Stimulated activated CD4-positive, alpha-beta T cell treated with anti-CD3 and anti-CD28 coated beads, Interleukin-1b, Interleukin-23, amount 100 ng/mL, for 4 hours (primary cell): ENCODE measurements around the gene MPP3.
A peak's percentile ranks its signal among the peaks of the same experiment; 100 is the strongest.

Experiments
- DNase-seq, 2 donors: peaks; one replicate each; pipeline ENCODE4 v3.0.0-alpha.2; 2020; ENCODE audit warnings: low read depth in 2 of 2

Gene MPP3

DNA sequence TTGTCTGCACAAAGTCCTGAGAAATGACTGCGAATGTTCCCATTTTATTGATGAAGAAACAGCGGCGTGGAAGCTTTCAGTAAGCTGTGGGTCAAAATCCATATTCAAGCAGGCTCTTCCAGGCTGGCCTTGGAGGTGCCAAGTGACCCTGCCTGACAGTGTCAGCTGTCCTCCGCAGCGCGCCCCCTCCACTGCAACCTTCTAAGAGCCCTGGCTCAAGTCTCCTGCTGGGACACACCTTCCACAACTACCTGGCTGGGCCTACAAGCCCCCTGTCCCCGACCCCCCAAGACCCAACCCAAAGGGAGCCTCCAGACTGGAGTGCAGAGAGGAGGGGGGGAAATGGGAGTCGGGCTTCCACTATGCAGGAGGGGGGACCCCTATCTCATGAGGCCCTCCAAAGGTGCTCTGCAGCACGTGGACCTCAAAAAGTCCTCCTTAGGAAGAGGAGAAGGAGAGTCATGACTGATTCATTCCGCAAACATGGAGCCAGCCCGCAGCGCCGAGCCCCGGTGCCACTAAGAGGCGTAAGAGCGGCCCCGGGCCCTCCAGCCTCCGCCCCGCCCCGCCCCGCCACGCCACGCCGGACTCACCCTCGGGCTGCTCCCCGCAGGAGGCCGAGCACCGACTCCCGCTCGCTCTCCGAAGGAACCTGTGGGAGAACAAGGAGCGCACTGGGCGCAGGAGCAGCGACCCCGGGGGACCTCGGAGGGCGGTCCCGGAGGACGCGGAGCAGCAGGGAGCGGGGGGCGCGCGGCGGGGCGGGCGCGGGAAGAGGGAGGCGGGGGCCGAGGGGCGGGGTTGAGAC, 574 bp downstream of the MPP3 start:
- DNase-seq: peak in 1 of 2 donors; percentile 22

DNA sequence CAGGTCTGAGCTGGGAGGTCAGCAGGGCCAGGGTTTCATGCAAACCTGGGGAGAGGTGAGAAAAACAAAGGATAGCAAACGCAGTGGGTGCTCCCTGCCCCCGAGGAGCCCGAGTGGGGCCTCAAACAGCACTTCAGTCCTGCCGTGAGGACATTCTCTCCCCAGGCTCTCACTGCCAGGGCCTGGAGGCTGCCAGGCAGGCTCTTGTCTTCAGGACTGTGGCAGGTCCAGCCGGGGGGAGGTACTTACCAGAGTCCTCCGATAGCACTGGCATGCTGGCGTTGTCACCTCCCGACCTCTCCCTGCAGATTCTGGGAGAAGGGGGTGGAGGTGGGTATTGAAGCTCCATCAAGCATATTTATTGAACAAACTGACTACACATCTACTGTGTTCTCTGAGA, 1.3 kb downstream of the MPP3 start:
- no peak for DNase-seq

DNA sequence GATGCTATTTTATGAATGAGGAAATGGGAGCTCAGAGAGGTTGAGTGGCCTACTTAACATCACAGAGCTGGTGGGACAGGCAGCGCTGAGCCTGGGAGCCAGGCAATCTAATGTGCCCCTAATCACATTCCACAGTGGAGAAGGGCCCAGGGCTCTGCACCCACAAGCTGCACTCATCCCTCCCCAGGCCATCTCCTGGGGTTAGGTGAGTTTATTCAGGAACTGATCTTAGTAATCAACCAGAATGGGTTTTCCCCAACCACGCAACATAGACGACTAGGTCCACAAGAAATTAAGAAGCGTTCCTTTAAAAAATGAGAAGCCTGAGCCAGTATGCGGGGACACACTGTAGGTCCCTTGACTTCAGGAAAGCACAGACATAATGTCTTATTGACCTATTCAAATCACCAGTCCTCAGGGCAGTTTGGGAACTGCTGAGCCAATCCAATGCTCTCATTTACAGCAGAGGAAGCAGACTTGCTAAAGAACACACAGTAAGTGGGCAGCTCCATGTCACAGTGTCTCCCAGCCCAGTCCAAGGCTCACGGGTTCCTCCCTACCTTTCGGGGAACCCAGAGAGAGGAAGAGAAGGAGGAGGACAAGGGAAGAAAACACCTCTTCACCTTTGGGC, 2.3 kb downstream of the MPP3 start:
- no peak for DNase-seq

DNA sequence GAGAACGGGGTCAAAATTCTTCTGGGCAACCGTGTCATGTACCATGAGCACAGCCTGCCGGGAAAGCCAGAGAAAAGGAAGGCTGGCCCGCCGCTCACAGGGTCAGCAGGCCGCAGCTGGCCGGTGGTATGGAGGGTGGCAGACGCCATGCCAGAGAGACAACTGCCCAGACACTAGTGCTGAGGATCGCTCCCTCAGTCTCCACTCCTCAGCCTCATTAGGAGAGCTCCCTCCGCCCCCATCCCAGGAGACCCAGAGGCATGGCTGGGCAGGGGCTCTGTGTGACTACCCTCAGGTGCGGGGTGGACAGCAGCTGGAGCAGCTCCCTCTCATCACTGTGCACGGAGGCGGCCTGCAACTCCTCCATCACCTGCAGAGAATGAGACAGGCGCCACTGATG, 3.2 kb downstream of the MPP3 start:
- no peak for DNase-seq

DNA sequence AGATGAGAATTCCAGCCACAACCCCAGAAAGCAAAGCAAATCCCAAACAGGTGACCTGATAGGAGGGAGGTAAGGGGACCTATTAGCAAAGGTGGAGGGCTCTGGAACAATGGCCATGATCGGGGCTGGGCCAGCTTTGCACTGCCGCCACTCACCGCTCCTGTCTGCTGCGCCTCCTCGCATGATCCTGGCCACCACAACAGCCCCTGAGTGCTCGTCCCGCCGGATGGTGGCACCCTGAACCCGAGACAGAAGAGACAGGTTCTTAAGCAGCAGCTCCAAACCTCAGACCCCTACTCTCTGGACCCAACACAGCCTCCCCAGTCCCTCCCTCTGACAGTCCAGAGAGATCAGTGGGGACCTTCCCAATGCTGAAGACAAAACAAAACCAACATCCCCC, 5.3 kb downstream of the MPP3 start:
- no peak for DNase-seq

DNA sequence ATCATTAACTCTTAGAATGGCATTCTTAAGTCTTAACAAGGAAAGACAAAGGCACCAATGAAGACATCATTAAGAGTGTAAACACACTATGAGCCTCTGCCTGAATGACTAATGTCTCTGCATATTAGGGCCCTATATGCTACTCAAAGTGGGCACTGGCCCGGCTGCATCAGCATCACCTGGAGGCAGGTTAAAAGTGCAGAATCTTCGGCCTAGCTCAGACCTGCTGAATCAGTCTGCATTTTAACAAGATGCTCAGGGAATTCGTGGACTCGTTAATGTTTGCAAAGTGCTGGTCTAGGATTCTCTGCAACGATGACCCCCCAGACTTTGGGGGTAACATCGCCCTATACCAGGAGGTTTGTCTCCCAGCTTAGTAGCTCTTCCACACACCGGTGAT, 6.7 kb downstream of the MPP3 start:
- DNase-seq: no peak

DNA sequence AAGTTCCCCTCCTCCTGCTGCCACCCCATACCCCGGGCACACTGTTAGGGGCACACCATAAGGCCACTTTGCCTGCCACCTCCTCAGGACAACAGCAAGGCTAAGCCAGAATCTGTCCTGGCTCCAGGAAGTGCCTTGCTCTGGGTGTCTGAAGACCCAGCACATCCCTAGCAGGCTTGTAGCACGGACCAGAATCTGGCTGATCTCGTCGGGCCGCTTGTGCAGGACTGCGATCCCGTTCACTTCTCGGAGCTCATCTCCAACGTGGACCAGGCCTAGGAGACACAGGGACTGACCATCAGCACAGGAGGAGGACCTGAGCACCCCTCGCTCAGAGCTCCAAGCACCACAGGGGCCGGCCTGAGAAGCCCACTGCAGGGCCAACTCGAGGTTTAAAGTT, 7.4 kb downstream of the MPP3 start:
- DNase-seq: no peak

DNA sequence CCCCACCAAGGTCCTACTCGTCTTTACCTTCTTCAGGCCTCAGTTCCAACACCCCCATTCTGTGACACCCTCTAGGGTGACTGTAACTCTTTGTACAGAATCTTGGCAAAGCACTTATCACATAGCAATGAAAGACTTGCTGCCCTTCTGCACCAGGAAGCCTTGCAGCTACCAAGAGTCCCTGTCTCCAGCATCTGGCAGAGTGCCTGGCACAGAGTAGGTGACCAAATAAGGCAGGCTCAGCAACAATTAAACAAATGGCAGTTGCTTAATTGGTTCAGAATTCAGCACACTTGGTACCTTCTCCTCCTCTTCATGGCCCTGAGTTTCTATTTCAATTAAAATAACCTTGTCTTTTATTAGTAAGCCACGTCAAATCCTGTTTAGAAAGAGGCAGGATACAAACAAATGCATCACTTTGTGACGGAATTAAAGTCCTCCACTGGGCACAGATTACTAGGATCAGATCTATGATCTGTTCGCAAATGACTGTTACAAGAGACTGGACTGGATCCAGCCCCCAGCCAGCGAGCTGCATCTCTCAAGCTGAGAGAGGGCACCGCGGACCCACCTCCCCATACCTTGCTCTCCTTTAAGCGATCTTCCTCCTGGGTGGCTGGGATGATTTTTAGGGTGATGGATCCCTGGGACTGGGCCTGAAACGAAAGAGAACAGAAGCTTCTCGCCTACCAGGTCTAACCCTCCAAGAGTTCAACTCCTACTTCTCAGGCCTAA, 9.4 kb downstream of the MPP3 start:
- no peak for DNase-seq

DNA sequence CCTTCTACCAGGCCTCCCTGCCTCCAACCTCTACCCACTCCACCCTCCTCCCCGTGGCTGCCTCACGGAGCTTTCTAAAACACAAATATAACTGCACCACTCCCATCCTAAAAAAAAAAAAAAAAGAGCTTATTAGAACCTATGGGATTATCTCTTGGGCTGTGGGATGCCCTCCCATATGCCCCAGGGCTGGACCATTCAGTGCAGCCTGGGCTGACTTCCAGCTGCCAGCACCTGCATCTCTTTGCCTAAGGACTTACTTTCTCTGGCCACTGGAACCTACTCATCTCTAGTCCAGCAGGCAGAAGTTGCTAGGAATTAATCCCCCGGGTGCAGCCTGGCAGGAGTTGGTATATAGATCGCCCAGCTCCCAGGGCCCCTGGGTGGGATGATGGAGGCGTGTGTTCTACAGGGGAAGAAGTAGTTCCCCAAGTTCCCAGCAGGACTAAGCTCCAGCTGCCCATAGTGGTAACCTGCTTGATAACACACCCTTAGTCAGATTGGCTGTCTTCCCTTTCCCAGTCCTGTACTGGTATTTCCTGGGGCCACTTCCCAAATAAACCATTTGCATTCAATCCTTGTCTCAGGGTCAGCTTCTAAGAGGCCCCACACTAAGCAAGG, 10.3 kb downstream of the MPP3 start:
- no peak for DNase-seq

DNA sequence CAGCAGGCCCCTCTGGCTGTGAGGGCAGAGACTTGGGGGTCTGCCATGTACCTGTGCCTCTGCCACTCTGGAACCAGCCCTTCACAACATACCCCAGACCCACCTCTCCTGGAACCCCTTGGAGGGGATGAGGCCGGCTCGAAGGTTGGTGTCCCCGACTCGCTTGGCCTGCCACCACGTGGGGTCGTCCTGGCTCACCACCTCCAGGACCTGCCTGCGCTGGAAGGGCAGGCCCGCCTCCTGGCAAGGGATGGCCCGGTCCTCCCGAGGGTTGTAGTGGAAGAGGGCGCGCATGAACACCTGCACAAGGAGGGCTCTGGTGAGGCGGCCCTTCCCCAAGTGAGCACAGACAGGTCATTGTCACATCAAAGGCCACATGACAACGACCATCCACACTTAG, 12.2 kb downstream of the MPP3 start:
- no peak for DNase-seq

DNA sequence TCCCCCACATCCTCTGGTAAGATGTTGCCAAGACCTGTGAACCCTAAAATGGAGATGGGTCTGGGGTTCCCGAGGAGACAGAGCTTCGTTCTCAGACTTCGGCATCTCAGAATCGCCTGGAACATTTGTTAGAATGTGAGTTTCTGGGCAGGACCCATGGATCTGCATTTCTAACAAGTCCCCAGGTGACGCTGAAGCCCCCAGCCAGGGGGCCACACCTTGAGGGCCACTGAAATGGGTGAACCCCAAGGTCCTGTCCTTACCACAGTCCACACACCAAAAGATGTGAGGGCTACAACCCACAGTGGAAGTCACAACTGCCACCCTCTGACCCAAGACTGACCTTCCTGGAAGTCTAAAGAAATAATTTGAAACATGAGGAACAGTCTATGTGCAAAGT, 14.0 kb downstream of the MPP3 start:
- DNase-seq: no peak

DNA sequence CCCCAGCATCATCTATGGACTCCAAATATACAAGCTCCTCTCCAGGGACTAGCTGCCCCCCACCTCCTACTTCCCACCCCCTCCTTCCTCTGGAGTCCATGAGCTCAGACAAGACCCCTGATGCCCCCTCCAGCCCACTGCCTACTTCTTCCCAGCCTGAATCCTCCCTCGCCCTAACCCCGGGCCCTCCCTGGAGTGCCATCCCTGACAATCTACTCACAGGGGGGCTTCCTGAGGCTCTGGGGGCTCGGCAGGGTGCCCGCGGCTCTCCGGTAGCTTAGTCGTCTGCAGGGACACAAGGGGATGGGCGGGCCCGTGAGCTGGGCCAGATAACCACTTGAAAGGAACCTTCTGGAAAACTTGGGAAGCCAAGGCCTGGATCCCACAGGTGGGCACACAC, 15.1 kb downstream of the MPP3 start:
- no peak for DNase-seq

DNA sequence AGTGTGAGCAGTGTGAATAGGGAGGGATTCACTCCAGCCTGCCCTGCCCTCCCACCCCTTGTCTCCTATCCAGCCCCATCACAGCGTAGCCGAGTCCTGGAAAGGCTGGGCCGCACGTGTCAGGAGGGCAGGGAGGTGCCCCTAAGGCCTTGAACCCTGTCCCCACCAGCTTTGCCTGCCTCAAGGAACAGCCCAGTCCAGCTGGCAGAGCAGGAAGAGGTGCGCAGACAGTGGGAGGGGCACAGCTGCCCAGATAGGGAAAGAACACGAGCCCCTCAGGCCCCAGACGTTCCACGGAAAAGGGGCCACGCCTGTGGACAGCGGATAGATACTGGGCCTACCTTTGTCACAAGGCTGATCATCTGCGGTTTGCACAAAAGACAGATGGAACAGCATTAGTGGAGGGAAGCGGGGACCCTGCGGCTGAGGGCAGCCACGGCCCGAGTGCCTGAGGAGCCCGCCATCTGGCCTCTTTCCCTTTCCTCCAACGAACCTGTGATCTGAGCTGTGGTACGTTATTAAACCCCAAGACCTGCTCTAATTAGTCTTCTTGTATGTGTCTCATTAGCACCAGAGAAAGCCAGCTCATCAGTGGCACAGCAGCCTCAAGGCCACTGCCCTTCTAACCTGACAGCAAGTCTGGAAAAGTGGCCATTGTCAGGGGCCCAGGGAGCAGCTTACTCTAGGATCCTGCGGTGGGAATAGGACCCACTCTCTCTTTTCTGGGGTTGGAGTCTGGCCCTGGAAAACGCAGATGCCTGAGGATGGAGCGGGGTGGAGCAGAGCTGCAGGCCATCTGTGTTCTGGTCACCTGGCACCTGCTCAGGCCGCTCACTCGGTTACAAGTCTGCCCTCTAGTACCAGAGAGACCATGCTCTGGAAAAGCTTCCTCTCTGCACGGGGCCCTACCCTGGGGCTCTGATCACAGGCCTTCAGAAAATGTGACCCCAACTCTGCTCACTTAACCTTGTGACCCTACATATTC, 16.3 kb downstream of the MPP3 start:
- no peak for DNase-seq

DNA sequence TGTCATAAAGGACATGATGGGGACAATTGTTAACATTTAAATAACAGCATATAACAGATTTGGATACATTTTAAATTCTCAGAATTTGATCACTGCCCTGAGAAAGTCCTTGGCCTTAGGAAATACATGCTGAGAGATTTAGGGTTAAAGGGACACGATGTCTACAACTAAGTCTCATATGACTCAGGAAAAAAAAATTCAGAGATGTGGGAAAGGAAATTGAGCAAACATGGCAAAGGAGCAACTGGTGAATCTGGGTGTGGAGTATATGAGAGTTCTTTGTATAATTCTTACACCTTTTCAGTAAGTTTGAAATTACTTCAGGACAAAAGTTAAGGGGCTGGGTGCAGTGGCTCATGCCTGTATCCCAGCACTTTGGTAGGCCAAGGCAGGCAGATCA, 18.2 kb downstream of the MPP3 start:
- no peak for DNase-seq

DNA sequence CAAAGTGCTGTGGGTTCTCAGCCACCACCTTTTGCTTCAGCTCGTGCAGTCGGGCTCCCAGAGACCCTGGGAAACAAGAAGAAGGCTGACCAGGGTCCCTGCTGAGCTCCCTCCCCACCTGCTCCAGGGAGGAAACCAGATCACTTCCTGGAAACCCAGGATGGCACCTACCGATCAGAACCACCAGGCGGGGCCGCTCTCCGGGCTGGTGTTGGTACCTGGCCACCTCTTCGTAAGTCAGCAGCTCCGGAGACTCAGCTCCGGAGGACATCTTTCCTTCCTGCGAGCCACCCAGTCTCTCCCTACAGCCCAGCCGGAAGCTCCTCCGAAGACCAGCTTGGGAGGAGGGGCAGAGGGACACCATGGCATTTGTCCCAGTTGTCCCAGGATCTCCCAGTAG, 18.9 kb downstream of the MPP3 start:
- DNase-seq: no peak

DNA sequence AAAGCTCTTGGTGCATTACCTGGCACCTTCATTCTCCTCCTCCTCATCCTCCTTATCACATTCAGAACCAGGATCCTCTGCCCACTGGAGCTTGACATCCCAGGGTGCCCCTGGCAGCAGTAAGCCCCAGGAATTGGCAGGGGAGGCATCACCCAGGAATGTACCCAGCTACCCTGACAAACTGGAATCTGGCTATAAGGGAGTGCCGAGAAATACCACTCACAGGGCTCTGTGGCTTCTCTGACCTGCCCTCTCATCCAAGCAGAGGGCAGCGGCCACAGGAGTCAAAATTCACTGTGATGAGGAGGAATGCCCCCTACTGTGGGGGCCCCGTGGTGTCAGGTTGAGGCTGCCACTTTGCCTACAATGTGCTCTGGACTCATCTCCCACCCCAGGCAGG, 19.6 kb downstream of the MPP3 start:
- DNase-seq: no peak

DNA sequence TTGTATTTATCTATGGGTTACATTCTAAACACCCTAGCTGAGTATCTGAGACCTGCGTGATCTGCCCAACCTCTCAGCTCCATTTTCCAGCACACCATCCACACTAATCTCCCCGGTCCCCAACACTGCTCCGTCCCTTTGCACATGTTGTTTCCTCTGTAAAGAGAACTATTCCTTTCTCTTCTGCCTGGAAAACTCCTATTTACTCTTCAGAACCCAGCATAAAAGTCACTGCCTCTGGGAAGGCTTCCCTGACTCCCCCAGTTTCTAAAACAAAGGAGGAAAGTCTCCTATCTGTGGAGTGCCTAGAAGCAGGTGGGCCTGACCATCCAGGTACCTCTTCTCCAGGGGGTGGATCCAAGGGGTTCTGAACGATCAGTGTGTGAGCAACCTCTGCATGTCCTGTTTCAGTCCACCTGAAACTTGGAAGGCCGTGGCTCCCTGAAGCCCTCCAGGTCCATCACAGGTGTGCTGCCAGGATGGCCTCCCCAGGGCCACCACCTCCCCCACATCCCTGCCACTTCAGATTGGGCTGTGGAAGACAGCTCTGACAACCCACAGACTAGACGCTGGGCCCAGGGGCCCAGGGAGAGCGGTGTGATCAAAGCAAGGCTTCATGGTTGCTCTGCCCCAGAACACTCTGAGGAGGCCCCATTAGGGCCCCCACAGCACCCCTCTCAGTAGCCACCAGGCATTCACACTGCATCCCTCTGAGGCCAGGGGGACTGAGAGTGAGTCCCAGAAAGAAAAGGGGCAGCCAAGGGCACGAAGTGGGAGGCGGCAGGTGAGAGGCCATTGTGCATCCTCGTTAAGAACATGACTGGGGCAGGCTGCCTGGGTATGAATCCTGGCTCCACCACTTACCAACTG, 20.3 kb downstream of the MPP3 start:
- DNase-seq: no peak

DNA sequence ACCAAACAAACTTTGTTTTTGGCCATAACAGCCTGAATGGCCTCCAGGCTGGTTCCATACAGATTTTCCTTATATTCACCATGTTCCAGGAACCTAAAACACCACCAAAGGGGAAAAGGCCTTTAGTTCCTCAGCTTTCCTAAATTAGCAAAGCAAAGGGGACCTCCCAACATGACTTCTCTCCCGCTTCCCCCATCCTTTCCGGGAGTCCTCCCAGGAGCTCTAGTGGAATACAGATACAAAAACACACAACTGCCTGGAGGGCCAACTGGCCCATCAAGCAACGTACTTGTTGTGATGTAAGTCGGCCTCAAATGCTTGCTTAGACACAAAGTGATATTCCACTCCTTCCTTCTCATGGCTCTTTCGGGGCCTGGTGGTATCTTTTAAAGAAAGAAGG, 22.1 kb downstream of the MPP3 start:
- DNase-seq: no peak

DNA sequence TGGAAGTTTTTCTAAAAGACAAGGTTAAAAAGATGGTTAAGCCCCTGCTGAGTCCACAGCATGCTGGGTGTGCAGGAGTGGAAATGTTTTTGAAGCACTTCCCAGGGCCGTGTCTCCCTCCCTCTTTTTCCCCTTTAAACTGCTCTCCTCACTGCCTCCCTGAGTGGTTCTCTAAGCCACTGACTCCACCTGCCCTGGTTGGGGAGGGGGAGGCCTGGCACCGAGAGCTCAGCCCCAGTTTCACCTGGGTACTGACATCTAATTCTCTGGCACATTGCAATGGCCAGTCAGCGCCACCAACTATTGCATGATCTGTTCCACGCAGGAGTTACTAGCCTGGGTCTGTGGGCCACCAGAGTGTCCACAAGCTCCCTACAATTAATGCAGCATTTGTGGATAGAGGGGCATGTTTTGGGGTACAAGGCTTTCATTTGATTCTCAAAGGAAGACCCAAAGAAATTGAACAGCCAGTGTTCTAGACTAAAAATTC, 22.7 kb downstream of the MPP3 start:
- DNase-seq: no peak

DNA sequence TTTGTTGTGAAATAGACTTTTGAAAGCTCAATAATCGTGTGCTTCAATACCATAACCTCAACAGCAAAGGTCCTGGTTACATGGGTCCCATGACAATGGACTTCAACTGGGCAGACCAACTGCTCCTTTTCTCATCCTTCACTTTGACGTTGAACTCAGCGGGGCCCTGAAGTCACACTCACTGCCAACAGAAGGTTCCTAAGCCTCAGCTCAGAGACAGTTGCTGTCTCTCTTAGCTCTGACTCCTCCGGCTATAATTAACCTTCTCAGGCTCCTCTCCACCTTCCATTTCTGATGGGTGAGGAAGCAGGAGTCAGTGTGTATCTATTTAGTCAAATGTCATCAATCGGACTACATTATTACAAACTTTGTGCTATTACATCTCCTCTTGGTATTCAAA, 23.8 kb downstream of the MPP3 start:
- DNase-seq: no peak
